Colonic mucosa (tissue), 4 donors: ENCODE measurements around the gene SLC35G6. TPM values are rescaled to one million over a fixed set of nuclear protein-coding genes. Genes with fewer than 3 reads are reported as not detected.

Experiments
- DNase-seq: peaks from one replicate; pipeline ENCODE4 v3.0.0-alpha.2; 2020
- H3K27ac ChIP-seq: fragments of 200-600 bp; one replicate; pipeline ENCODE4 v1.8.0; 2021
- H3K27me3 ChIP-seq: fragments of 200-600 bp; one replicate; pipeline ENCODE4 v1.8.0; 2021
- H3K36me3 ChIP-seq: fragments of 200-600 bp; one replicate; pipeline ENCODE4 v1.8.0; 2021
- H3K4me1 ChIP-seq: fragments of 200-600 bp; one replicate; pipeline ENCODE4 v1.8.0; 2021; ENCODE audit warnings: mild to moderate bottlenecking
- H3K4me3 ChIP-seq: fragments of 200-600 bp; one replicate; pipeline ENCODE4 v1.8.0; 2021
- H3K9ac ChIP-seq, 2 donors: one replicate each; pipeline ENCODE4 v1.7.0; 2013; ENCODE audit warnings: control low read depth in 2 of 2, low read depth in 2 of 2, low read length in 2 of 2
- H3K9me3 ChIP-seq: fragments of 200-600 bp; one replicate; pipeline ENCODE4 v1.8.0; 2021
- intact Hi-C: fragments of 100-400 bp; cut with DNase I; formaldehyde crosslinking; loops from one replicate; pipeline ENCODE4 v1.14.1; 2022
- total RNA-seq, 2 donors: library from RNA; stranded (reverse); fragmentation: NEBNext Ultra II Directional in 1 of 2; extraction: Animal tissue kit (Norgen Biotek cat#: 25700) in 1 of 2; gene quantifications; one replicate each; pipeline ENCODE4 v1.2.1, GENCODE V29; 2021
- TF ChIP-seq, protein P1 (sequence below): fragments of 200-600 bp; IDR thresholded peaks from one replicate; pipeline ENCODE4 v1.8.0; 2022; ENCODE audit warnings: antibody characterized with exemption, mild to moderate bottlenecking
- donor health status: healthy.
- donor health status: DM: no; HTN: no; CAD: no.
- donor health status: DM: no; HTN: no; CAD: no.

The SLC35G6 gene
- total RNA-seq, 2 donors from 2014 or later = not detected

DNA sequence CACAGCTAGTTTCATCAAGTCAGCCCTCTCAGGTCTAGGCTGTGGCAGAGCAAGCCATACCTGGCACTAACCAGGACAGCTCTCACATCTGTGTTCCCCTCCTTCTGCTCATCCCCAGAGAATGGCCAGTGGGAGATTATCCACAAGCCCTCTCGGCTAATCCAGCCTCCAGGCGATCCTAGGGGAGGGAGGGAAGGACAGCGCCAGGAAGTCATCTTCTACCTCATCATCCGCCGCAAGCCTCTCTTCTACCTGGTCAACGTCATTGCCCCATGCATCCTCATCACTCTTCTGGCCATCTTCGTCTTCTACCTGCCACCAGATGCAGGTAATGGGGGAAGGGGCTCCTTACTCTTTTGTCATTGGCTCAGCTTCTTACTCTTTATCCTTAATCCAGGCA, 32.8 kb upstream of the SLC35G6 start:
- peaks cover 4% of the 10 kb centered on the region for H3K4me1 ChIP-seq
- TF ChIP-seq, protein P1, sequence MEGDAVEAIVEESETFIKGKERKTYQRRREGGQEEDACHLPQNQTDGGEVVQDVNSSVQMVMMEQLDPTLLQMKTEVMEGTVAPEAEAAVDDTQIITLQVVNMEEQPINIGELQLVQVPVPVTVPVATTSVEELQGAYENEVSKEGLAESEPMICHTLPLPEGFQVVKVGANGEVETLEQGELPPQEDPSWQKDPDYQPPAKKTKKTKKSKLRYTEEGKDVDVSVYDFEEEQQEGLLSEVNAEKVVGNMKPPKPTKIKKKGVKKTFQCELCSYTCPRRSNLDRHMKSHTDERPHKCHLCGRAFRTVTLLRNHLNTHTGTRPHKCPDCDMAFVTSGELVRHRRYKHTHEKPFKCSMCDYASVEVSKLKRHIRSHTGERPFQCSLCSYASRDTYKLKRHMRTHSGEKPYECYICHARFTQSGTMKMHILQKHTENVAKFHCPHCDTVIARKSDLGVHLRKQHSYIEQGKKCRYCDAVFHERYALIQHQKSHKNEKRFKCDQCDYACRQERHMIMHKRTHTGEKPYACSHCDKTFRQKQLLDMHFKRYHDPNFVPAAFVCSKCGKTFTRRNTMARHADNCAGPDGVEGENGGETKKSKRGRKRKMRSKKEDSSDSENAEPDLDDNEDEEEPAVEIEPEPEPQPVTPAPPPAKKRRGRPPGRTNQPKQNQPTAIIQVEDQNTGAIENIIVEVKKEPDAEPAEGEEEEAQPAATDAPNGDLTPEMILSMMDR = no peak
- no peak for DNase-seq
- H3K36me3 ChIP-seq = no peaks in the 10 kb centered on the region
- no peak overlapping the region for H3K9ac ChIP-seq
- no peaks in the 10 kb centered on the region for H3K9me3 ChIP-seq
- no peaks in the 10 kb centered on the region for H3K27me3 ChIP-seq
- H3K4me3 ChIP-seq = no peak overlapping the region
- H3K27ac ChIP-seq = no peak overlapping the region
- intact Hi-C loops = no loop called here

DNA sequence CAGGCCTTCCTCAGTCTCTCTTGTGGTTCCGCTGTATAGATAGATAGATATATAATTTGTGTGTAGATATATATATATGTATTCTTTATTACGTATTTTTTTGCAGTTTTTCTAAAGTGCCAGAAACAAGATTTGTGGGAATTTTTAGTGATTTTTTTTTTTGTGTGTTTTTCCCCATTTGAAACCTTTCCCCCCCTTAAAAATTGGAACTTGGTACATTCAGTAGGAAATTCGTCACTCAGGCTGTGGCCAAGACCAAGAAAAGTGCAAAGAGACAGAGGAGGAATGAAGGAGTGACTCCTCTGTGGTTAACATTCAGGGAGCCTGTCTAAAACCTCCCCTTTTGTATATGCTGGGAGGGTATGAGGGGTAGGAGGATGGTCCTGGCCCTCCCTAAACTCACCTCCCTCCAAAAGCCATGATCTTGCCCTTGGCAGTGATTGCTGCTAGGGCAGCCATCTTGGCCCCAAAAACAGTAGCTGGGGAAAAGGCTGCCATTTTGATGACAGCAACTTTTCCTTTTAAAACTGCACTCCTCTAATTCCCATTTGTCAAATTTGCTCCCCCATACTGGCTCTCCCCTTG, 21.2 kb upstream of the SLC35G6 start:
- H3K4me1 ChIP-seq = no peaks in the 10 kb centered on the region
- H3K36me3 ChIP-seq = no peaks in the 10 kb centered on the region
- no peak overlapping the region for H3K9ac ChIP-seq
- no peaks in the 10 kb centered on the region for H3K27me3 ChIP-seq
- H3K4me3 ChIP-seq = no peak overlapping the region
- TF ChIP-seq, protein P1 = no peak
- no peak for DNase-seq
- intact Hi-C loops = no loop called here
- H3K27ac ChIP-seq = no peak overlapping the region
- no peaks in the 10 kb centered on the region for H3K9me3 ChIP-seq

DNA sequence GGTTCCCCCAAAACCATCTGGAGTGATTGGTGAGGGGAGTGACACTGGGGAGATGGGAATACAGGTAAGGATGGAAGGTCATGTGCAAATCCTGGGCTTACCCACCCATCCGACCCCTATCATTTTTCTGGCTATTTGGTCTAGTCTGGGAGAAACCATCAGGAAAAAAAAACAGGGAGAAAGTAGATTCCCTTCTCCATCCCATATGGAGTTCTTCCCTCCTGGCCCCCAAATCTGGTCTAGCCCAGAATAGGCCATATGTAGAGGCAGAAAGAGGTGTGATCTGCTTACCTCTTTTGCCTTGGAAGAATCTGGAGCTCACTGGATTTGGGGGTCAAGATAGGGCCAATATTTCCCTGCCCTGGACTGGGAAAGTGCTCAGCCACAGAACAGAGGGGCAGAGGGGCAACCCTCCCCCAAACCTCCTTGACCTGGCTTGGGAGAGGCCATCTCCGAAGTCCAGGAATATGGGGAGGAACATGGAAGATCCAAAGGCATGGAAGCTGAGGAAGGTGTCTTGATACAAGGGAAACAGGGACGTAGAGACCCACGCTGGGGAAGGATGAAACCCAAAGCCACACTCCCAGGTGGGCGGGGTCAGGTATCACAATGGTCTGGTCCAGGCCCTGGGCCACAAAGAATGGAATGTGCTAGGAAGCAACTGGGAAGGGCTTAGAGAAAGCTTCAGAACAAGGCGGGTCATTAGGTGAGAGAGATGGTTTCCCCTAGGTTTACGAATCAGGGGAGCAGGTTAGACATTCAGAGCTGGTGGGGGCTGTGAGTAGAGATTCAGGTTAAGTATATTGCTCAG, 20.2 kb upstream of the SLC35G6 start:
- DNase-seq = no peak
- Histone ChIP-seq H3K4me1 (no peaks in the 10 kb centered on the region), H3K9ac (no peak overlapping the region), H3K27me3 (no peaks in the 10 kb centered on the region), H3K36me3 (no peaks in the 10 kb centered on the region), H3K4me3 (no peak overlapping the region), H3K27ac (no peak overlapping the region), H3K9me3 (no peaks in the 10 kb centered on the region)
- intact Hi-C loops = no loop called here
- TF ChIP-seq, protein P1 = no peak

DNA sequence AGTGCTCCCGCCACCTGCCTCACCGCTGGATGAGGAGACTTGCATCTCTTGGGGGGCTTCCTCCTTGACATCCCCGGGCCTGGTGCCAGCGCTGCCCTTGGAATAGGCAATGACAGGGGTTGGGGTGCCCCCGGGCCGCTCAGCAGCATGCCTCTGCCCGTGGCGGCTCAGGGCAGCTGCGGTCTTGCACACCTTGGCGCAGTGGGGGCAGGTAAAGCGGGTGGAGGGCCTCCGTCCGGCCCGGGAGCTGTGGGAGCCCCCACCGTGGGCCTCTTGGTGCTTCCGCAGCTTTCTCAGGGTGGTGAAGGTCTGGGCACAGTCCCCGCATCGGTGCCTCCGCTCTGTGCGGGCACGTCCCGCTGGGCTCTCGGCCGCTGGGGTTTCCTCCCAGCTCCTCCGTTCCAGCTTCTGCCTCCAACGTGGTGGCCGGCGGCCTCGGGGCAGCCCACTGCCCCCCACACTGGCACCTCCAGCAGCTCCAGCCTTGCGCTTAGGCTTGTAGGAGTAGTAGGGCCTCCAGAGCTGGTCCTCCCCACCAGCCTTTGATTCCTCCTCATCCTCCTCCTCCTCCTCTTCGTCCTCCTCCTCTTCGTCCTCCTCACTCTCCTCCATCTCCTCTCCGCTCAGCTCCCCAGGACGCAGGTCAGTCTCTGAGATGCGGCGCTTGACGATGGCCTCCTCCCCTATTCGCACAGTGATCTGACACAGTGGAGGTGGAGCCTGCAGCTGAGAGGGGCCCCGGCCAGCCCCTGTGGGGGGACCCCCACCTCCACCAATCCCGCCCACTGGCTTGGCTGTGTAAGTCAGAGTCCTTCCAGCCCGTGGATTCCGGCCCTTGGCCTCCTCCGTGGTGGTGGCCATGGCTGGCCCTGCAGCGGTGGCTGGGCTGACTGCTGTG, 18.5 kb upstream of the SLC35G6 start:
- intact Hi-C loops = no loop called here
- H3K9ac ChIP-seq = no peak overlapping the region
- no peaks in the 10 kb centered on the region for H3K9me3 ChIP-seq
- no peaks in the 10 kb centered on the region for H3K27me3 ChIP-seq
- H3K27ac ChIP-seq = no peak overlapping the region
- TF ChIP-seq, protein P1 = no peak
- H3K4me1 ChIP-seq = no peaks in the 10 kb centered on the region
- H3K4me3 ChIP-seq = no peak overlapping the region
- no peaks in the 10 kb centered on the region for H3K36me3 ChIP-seq
- DNase-seq = no peak

DNA sequence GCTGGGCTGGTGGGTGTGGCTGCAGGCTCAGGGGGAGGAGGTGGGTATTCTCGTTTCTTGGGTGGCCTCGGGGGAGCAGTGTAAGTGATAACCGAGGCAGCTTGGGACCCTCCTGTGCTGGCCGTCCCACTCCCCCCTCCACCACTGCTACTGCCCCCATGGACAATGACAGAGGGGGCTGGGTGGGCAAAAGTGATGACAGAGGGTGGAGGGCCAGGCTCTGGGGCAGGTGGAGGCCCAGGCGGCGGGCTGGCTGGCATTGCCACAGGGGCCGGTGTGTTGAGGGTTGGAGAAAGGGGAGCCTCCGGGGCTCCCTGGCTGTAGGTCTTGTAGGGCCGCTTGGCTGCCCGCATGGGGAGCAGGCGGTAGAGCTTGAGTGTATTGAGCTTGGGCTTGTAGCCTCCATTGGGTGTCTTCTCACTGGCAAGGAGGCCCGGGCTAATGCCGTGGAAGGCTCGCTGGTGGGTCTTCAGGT, 17.8 kb upstream of the SLC35G6 start:
- H3K9me3 ChIP-seq = no peaks in the 10 kb centered on the region
- intact Hi-C loops = no loop called here
- no peak overlapping the region for H3K27ac ChIP-seq
- no peaks in the 10 kb centered on the region for H3K36me3 ChIP-seq
- no peaks in the 10 kb centered on the region for H3K27me3 ChIP-seq
- H3K4me1 ChIP-seq = no peaks in the 10 kb centered on the region
- no peak overlapping the region for H3K9ac ChIP-seq
- no peak overlapping the region for H3K4me3 ChIP-seq
- TF ChIP-seq, protein P1 = no peak
- no peak for DNase-seq
